ENCODE results near the gene CACNG5. TPM values are rescaled to one million over a fixed set of nuclear protein-coding genes. Genes with fewer than 3 reads are reported as not detected.
A peak's percentile ranks its signal among the peaks of the same experiment; 100 is the strongest.

CACNG5 gene
- total RNA-seq, 1 donor from 2014 or later, result not detected

DNA sequence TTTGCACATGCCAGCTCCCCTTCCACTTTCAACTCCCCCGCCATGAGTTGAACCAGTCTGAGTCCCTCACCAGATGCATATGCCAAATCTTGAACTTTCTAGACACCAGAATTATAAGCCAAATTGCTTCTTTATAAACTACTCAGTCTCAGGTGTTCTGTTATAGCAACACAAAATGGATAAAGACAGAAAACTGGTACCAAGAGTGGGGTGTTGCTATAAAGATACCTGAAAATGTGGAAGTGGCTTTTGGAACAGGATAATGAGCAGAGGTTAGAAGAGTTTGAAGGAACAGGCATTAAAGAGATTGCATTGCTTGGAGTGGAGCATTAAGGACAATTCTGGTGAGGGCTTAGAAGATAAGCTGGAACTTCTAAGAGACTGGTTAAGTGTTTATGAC is 17.2 kb upstream of the CACNG5 start:
- Mint-ChIP-seq H3K27ac (ENCODE audit: unreplicated experiment) (no peak overlapping the region), H3K4me3 (ENCODE audit: unreplicated experiment) (no peak overlapping the region), H3K4me1 (ENCODE audit: unreplicated experiment) (no peaks in the 10 kb centered on the region), H3K27me3 (ENCODE audit: unreplicated experiment) (no peaks in the 10 kb centered on the region), H3K9me3 (ENCODE audit: unreplicated experiment) (no peaks in the 10 kb centered on the region), H3K36me3 (ENCODE audit: low read depth, unreplicated experiment) (no peaks in the 10 kb centered on the region)
- TF ChIP-seq CTCF (IDR thresholded peaks at IDR 0.05; ENCODE audit: unreplicated experiment), result no peak
- DNase-seq (ENCODE audit: low spot score), result no peak

DNA sequence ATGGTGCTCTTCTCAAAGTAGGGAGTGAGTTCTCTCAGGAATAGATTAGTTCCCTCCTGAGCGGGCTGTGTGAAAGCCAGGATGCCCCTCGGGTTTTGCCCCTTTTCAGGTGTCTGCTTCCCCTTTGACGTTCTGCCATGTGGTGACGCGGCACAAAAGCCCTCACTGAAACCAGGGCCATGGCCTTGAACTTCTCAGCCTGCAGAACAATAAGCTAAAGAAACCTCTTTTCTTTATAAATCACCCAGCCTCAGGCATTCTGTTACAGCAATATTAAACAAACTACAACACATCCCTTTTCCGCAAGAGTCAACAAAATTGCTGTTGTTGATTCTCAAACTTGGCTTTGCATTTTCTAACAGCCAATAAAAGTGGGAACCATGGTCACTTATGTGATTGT is 15.5 kb upstream of the CACNG5 start:
- no peaks in the 10 kb centered on the region for H3K4me1 Mint-ChIP-seq (ENCODE audit: unreplicated experiment)
- no peaks in the 10 kb centered on the region for H3K36me3 Mint-ChIP-seq (ENCODE audit: low read depth, unreplicated experiment)
- no peak for DNase-seq (ENCODE audit: low spot score)
- no peak for TF ChIP-seq CTCF (IDR thresholded peaks at IDR 0.05; ENCODE audit: unreplicated experiment)
- no peaks in the 10 kb centered on the region for H3K9me3 Mint-ChIP-seq (ENCODE audit: unreplicated experiment)
- no peak overlapping the region for H3K4me3 Mint-ChIP-seq (ENCODE audit: unreplicated experiment)
- no peak overlapping the region for H3K27ac Mint-ChIP-seq (ENCODE audit: unreplicated experiment)
- no peaks in the 10 kb centered on the region for H3K27me3 Mint-ChIP-seq (ENCODE audit: unreplicated experiment)

- H3K27me3 Mint-ChIP-seq (ENCODE audit: unreplicated experiment), result no peaks in the 10 kb centered on the region
- no peak overlapping the region for H3K4me3 Mint-ChIP-seq (ENCODE audit: unreplicated experiment)
- H3K9me3 Mint-ChIP-seq (ENCODE audit: unreplicated experiment), result no peaks in the 10 kb centered on the region
- no peak overlapping the region for H3K27ac Mint-ChIP-seq (ENCODE audit: unreplicated experiment)
- TF ChIP-seq CTCF (IDR thresholded peaks at IDR 0.05; ENCODE audit: unreplicated experiment), result no peak
- DNase-seq (ENCODE audit: low spot score), result no peak
- no peaks in the 10 kb centered on the region for H3K36me3 Mint-ChIP-seq (ENCODE audit: low read depth, unreplicated experiment)
- peaks cover 3% of the 10 kb centered on the region for H3K4me1 Mint-ChIP-seq (ENCODE audit: unreplicated experiment)
These were observed 12.9 kb upstream of the CACNG5 start for GRCh38 chr17:66822009-66822408.

DNA sequence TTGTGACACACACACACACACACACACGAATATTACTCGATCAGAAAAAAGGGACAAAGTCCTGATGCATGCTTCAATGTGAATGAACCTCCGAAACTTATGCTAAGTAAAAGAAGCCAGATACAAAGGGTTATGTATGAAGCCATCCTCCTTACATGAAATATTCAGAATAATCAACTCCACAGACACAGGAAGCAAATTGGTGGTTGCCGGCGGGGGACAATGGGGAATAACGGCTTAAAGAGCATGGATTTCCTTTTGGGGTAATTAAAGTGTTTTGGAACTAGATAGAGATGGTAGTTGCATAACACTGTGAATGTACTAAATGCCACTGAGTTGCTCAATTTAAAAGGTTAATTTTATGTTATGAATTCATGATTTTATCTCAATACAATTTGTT is 8.1 kb upstream of the CACNG5 start:
- TF ChIP-seq CTCF (IDR thresholded peaks at IDR 0.05; ENCODE audit: unreplicated experiment), result no peak
- DNase-seq (ENCODE audit: low spot score), result no peak

DNA sequence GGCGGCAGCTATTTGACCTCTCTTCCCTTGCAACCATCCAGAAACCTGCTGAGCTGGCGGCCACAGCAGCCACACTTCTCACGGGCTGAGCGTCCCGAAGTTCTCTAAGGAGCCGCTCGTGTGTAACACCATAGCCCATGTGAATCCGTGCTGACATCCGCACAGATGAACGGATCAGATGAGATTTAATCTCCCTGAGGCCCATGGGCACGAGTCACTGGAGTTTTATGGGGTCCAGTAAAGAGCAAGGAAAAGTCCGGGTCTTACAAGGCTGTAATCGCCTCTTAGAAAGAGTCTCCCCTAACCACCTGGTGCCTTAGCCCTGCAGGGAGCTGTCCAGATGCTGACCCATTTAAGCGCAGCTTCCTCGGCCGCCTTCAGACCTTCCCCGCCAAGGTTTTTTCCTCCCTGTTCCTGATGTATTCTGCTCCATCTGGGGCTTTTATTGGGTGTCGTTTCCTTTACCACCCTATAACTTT is 5.5 kb upstream of the CACNG5 start:
- Mint-ChIP-seq H3K27me3 (ENCODE audit: unreplicated experiment) (peaks cover 8% of the 10 kb centered on the region), H3K36me3 (ENCODE audit: low read depth, unreplicated experiment) (peaks cover 3% of the 10 kb centered on the region), H3K27ac (ENCODE audit: unreplicated experiment) (no peak overlapping the region), H3K4me1 (ENCODE audit: unreplicated experiment) (peaks cover 16% of the 10 kb centered on the region), H3K4me3 (ENCODE audit: unreplicated experiment) (no peak overlapping the region), H3K9me3 (ENCODE audit: unreplicated experiment) (no peaks in the 10 kb centered on the region)
- TF ChIP-seq CTCF (IDR thresholded peaks at IDR 0.05; ENCODE audit: unreplicated experiment), result no peak
- DNase-seq (ENCODE audit: low spot score), result peak; percentile 76

More for the DNA sequence above, 8.1 kb upstream of the CACNG5 start:
- Mint-ChIP-seq H3K36me3 (ENCODE audit: low read depth, unreplicated experiment) (peaks cover under 1% of the 10 kb centered on the region), H3K27ac (ENCODE audit: unreplicated experiment) (no peak overlapping the region), H3K4me3 (ENCODE audit: unreplicated experiment) (no peak overlapping the region), H3K9me3 (ENCODE audit: unreplicated experiment) (no peaks in the 10 kb centered on the region), H3K27me3 (ENCODE audit: unreplicated experiment) (peaks cover 3% of the 10 kb centered on the region), H3K4me1 (ENCODE audit: unreplicated experiment) (peaks cover 16% of the 10 kb centered on the region)

All from endothelial cell (in vitro differentiated cells).